Keratinocyte (primary cell): Measurements from ENCODE around the gene PLEKHN1. TPM values are rescaled to one million over a fixed set of nuclear protein-coding genes. Genes with fewer than 3 reads are reported as not detected.

Experiments used
- DNase-seq: peaks from one replicate; pipeline ENCODE4 v3.0.0-alpha.2; 2011; ENCODE audit warnings: low read depth, missing footprints, low spot score
- FAIRE-seq: peaks from 2 replicates; lab custom pipeline; 2011; peaks lifted over from hg19 to GRCh38; lab: Jason Lieb, UNC
- H2AFZ ChIP-seq: 2 replicates; pipeline ENCODE4 v1.6.0; 2012; ENCODE audit warnings: low read length, control low read depth, inconsistent platforms; ENCODE audit not compliant: control insufficient read depth
- H3K27ac ChIP-seq: 2 replicates; pipeline ENCODE4 v1.5.1; 2011; ENCODE audit warnings: low read length; ENCODE audit not compliant: control insufficient read depth, insufficient read depth
- H3K27me3 ChIP-seq: 3 replicates; pipeline ENCODE4 v1.6.0; 2011; ENCODE audit warnings: low read length; ENCODE audit not compliant: control insufficient read depth, insufficient read depth; ENCODE audit errors: extremely low read depth
- H3K36me3 ChIP-seq, 2 experiments: 2 replicates in 1 of 2; 3 replicates in 1 of 2; pipeline ENCODE4 v1.5.1; 2011; ENCODE audit warnings: low read length in 2 of 2, mild to moderate bottlenecking in 1 of 2; ENCODE audit not compliant: control insufficient read depth in 2 of 2, insufficient read depth in 2 of 2; ENCODE audit errors: extremely low read depth in 1 of 2
- H3K4me1 ChIP-seq: 3 replicates; pipeline ENCODE4 v1.5.1; 2011; ENCODE audit warnings: low read length; ENCODE audit not compliant: control insufficient read depth, insufficient read depth; ENCODE audit errors: extremely low read depth
- H3K4me2 ChIP-seq: 3 replicates; pipeline ENCODE4 v1.6.0; 2011; ENCODE audit warnings: low read depth, low read length; ENCODE audit not compliant: control insufficient read depth, insufficient read depth; ENCODE audit errors: extremely low read depth
- H3K4me3 ChIP-seq, 3 experiments: fragments of 200-600 bp in 1 of 3; sonication (generic) in 1 of 3; 2 replicates in 2 of 3; 3 replicates in 1 of 3; pipeline ENCODE4 v1.5.1; 2011 to 2016; ENCODE audit warnings: low read length in 3 of 3, mild to moderate bottlenecking in 3 of 3, control low read depth in 2 of 3, inconsistent platforms in 1 of 3, low read depth in 1 of 3, mixed read lengths in 1 of 3, mixed run types in 1 of 3, moderate library complexity in 1 of 3; ENCODE audit not compliant: control insufficient read depth in 2 of 3, insufficient read depth in 2 of 3; ENCODE audit errors: extremely low read depth in 1 of 3
- H3K79me2 ChIP-seq: 2 replicates; pipeline ENCODE4 v1.6.0; 2012; ENCODE audit warnings: low read length; ENCODE audit not compliant: control insufficient read depth, insufficient read depth
- H3K9ac ChIP-seq: 3 replicates; pipeline ENCODE4 v1.6.0; 2011; ENCODE audit warnings: low read length; ENCODE audit not compliant: control insufficient read depth, insufficient read depth; ENCODE audit errors: extremely low read depth
- H3K9me1 ChIP-seq: 3 replicates; pipeline ENCODE4 v1.6.0; 2011; ENCODE audit warnings: low read length; ENCODE audit not compliant: control insufficient read depth, insufficient read depth; ENCODE audit errors: extremely low read depth
- H3K9me3 ChIP-seq: 2 replicates; pipeline ENCODE4 v1.5.1; 2012; ENCODE audit warnings: low read depth, low read length; ENCODE audit not compliant: control insufficient read depth
- H4K20me1 ChIP-seq: 3 replicates; pipeline ENCODE4 v1.6.0; 2011; ENCODE audit warnings: low read length; ENCODE audit not compliant: control insufficient read depth, insufficient read depth; ENCODE audit errors: extremely low read depth
- EZH2 ChIP-seq: IDR thresholded peaks from one replicate; pipeline ENCODE4 v1.6.1; 2012; ENCODE audit warnings: inconsistent platforms, mild to moderate bottlenecking, low read length, moderate library complexity
- dilution Hi-C: fragments of 300-500 bp; cut with MboI; formaldehyde crosslinking; loops from one replicate; pipeline ENCODE4 v1.7.0; 2020; ENCODE audit warnings: low sequenced_read_pairs; ENCODE audit not compliant: extremely low pct_ligation_motif_present
- polyA plus RNA-seq, 5 experiments: library from polyadenylated mRNA; depleted of rRNA in 3 of 5; stranded (reverse) in 3 of 5; stranded (forward) in 1 of 5; unstranded in 1 of 5; fragments of >200 nt; gene quantifications; 1 replicate in 1 of 5; 2 replicates in 3 of 5; 3 replicates in 1 of 5; pipeline versions ENCODE4 v1.2.1 to v1.2.3, GENCODE V29; 2011 to 2012; ENCODE audit warnings: missing spikeins in 2 of 5, low read depth in 1 of 5, low replicate concordance in 1 of 5
- TF ChIP-seq, protein P1 (sequence below), 3 experiments: IDR thresholded peaks in 1 of 3; conservative IDR thresholded peaks in 1 of 3; optimal IDR thresholded peaks in 1 of 3; 2 replicates in 2 of 3; 3 replicates in 1 of 3; pipeline versions ENCODE3 to v1.5.1; 2011; ENCODE audit warnings: low read length in 3 of 3, mild to moderate bottlenecking in 3 of 3, moderate library complexity in 2 of 3, control low read depth in 1 of 3, inconsistent platforms in 1 of 3; ENCODE audit not compliant: insufficient read depth in 2 of 3; ENCODE audit errors: extremely low read depth in 1 of 3

PLEKHN1 gene
- polyA plus RNA-seq, 1 donor (not counting 4 experiments of a cell fraction or from before 2014, with no cell fraction given), result 2.5 TPM

DNA sequence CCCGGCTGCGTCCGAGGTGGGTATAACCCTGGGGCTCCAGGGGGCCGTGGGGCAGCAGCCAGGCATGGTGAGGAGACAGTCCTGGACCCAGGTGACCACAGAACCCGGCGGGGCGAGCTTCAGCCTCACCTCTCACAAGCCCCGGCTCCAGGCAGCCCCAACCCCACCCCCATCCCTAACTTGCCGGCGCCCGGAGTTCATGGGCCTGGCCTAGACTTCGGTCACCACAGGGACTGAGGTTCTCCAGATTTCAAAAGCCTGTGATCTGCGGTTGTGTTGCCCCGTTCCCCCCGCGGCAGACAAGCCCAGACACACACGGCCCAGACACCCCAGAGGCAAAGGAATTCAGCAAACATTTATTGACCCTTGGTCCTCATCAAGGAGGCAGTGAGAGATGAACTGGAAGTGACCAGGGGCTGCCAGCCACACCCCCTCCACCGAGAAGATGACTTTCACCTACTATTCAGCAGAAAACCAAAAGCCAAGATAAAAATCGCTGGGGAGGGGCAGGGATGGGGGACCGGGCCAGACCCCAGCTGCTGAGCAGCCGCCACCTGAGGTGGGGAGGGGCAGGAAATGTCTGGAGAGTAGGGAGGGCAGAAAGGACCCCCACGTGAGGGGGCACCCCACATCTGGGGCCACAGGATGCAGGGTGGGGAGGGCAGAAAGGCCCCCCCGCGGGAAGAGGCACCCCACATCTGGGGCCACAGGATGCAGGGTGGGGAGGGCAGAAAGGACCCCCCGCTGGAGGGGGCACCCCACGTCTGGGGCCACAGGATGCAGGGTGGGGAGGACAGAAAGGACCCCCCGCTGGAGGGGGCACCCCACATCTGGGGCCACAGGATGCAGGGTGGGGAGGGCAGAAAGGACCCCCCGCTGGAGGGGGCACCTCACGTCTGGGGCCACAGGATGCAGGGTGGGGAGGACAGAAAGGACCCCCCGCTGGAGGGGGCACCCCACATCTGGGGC, 29.7 kb downstream of the PLEKHN1 start:
- Histone ChIP-seq H3K36me3 (no peaks in the 10 kb centered on the region), H3K4me1 (peaks cover 4% of the 10 kb centered on the region), H4K20me1 (peaks cover 5% of the 10 kb centered on the region), H3K27ac (no peak overlapping the region), H3K9me1 (no peaks in the 10 kb centered on the region), H3K9ac (no peak overlapping the region), H3K4me2 (no peak overlapping the region), H3K27me3 (peaks cover 28% of the 10 kb centered on the region), H2AFZ (no peak overlapping the region), H3K79me2 (no peaks in the 10 kb centered on the region), H3K4me3 (no peak overlapping the region), H3K9me3 (no peaks in the 10 kb centered on the region)
- TF ChIP-seq, protein P1, sequence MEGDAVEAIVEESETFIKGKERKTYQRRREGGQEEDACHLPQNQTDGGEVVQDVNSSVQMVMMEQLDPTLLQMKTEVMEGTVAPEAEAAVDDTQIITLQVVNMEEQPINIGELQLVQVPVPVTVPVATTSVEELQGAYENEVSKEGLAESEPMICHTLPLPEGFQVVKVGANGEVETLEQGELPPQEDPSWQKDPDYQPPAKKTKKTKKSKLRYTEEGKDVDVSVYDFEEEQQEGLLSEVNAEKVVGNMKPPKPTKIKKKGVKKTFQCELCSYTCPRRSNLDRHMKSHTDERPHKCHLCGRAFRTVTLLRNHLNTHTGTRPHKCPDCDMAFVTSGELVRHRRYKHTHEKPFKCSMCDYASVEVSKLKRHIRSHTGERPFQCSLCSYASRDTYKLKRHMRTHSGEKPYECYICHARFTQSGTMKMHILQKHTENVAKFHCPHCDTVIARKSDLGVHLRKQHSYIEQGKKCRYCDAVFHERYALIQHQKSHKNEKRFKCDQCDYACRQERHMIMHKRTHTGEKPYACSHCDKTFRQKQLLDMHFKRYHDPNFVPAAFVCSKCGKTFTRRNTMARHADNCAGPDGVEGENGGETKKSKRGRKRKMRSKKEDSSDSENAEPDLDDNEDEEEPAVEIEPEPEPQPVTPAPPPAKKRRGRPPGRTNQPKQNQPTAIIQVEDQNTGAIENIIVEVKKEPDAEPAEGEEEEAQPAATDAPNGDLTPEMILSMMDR (optimal IDR thresholded peaks at IDR 0.05 in 1 of 3, IDR thresholded peaks at IDR 0.05 in 1 of 3, conservative IDR thresholded peaks at IDR 0.05 in 1 of 3; ENCODE audit: extremely low read depth in 1 of 3, insufficient read depth in 2 of 3, low read length in 3 of 3), result no peak
- no peak for TF ChIP-seq EZH2
- FAIRE-seq (no peak), DNase-seq (no peak)
- dilution Hi-C loops, result no loop called here

DNA sequence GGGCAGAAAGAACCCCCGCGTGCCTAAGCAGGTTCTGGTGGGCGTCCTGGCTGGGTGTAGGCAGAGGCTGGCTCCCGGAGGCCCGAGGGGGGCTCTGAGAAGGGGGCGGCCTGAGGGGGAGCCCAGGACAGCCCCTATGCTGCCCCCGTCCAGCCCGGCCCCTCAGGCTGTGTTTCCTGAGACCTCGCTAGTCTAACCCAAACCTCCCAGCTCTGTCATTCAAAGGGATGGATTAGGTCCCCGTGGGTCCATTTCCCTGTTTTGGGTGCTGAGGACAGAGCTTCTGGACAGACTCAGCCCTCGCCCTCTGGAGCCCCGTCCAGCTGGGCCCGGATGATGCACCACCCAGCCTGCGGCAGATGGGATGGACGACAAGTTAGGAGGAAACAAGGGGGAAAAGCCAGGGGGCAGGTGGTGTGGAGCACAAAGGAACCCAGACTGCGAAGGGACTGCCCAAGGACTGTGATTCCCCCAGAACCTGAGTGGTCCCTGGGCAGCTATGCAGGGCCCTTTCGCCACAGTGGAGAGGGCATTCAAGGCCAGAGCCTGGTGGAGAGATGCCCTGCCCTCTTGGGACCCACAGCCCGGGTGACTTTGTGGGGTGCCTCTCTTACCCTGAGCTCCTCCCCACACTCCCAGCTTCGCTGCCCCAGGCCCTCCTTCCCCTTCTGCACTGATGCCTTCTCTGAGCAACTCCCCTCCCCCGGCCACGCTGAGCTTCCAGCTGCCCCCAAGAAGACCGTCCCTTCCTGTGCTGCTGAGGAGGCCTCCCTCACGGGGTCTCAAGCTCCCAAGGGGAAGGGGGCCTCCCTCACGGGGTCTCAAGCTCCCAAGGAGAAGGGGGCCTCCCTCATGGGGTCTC, 30.8 kb downstream of the PLEKHN1 start:
- peaks cover 28% of the 10 kb centered on the region for H3K27me3 ChIP-seq
- no peak overlapping the region for H3K9ac ChIP-seq
- no peaks in the 10 kb centered on the region for H3K9me3 ChIP-seq
- TF ChIP-seq, protein P1 (optimal IDR thresholded peaks at IDR 0.05 in 1 of 3, IDR thresholded peaks at IDR 0.05 in 1 of 3, conservative IDR thresholded peaks at IDR 0.05 in 1 of 3; ENCODE audit: extremely low read depth in 1 of 3, insufficient read depth in 2 of 3, low read length in 3 of 3), result no peak
- TF ChIP-seq EZH2, result no peak
- dilution Hi-C loops, result no loop called here
- no peaks in the 10 kb centered on the region for H3K79me2 ChIP-seq
- no peaks in the 10 kb centered on the region for H3K36me3 ChIP-seq
- FAIRE-seq, result no peak
- no peak overlapping the region for H3K27ac ChIP-seq
- no peak overlapping the region for H2AFZ ChIP-seq
- no peak overlapping the region for H3K4me3 ChIP-seq
- peaks cover 5% of the 10 kb centered on the region for H4K20me1 ChIP-seq
- DNase-seq, result no peak
- H3K4me1 ChIP-seq, result peaks cover 8% of the 10 kb centered on the region
- H3K9me1 ChIP-seq, result no peaks in the 10 kb centered on the region
- H3K4me2 ChIP-seq, result no peak overlapping the region
